ENCODE results near the gene RGS3. TPM values are rescaled to one million over a fixed set of nuclear protein-coding genes. Genes with fewer than 3 reads are reported as not detected.

RGS3 gene
- total RNA-seq, 1 donor, result 48.9 TPM

DNA sequence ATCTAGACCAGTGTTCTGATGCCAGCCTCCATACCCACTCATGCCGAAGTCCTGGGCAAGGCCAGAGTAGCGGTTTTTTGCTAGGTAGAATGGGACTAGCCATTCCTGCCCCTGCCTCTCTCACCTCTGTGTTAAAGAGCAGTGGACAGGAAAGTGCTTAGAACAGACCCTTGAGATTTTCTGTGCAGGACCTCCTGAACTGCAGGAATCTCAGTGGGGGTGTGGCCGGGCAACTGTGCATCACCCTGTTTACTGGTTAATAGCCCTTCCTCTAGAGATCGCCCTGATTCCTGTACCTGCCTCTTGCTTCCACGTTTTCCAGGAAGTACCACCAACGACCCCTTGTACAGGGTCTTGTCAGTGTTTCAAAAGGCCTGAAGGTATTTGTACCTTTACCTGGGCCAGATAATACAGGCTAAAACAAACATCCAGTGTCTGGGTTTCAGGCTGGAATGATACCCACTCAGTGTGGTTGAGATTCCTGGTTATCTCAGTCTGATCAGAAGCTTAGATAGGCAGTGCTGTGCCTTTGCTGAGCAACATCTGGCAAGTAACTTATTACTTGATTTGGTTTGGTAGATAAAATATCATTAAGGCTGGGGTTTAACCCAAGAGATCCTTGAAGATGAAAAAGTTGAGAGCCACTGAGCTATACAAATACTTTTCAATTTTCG lies 65.9 kb downstream of the RGS3 start:
- DNase-seq (ENCODE audit: low read depth), result no peak
- TF ChIP-seq, protein P1, sequence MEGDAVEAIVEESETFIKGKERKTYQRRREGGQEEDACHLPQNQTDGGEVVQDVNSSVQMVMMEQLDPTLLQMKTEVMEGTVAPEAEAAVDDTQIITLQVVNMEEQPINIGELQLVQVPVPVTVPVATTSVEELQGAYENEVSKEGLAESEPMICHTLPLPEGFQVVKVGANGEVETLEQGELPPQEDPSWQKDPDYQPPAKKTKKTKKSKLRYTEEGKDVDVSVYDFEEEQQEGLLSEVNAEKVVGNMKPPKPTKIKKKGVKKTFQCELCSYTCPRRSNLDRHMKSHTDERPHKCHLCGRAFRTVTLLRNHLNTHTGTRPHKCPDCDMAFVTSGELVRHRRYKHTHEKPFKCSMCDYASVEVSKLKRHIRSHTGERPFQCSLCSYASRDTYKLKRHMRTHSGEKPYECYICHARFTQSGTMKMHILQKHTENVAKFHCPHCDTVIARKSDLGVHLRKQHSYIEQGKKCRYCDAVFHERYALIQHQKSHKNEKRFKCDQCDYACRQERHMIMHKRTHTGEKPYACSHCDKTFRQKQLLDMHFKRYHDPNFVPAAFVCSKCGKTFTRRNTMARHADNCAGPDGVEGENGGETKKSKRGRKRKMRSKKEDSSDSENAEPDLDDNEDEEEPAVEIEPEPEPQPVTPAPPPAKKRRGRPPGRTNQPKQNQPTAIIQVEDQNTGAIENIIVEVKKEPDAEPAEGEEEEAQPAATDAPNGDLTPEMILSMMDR (IDR thresholded peaks at IDR 0.05; ENCODE audit: insufficient read depth, low read length), result no peak
- no peak overlapping the region for H3K4me3 ChIP-seq (ENCODE audit: low read depth, low read length)

DNA sequence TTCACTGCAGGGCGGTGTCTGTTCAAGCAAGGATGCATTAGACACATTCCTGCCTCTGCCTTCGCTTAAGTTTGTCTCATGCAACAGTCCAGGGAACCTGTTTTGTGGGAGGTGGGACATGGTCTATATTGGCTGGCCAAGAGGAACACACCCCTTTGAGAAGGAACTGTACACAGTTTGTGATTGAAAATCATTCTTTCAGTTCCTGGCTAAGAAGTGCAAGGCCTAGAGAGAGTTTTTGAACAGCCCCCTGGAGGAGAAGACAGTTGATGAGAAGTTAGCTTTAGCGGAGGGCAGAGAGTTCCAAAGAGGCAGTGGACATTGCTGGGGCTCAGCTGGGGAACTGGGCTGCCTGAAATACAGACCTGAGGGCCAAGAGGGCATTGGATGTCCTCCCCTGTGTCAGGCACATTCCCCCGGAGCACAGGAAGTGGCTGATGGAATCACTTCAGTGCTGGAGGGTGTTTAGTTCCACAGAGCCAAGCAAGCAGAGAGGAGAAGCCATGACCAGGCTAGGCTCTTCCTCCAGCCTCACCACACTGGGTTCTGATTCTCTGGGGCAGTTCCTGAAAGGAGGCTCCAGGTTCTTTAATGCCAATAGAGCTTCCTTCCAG lies 66.6 kb downstream of the RGS3 start:
- no peak overlapping the region for H3K4me3 ChIP-seq (ENCODE audit: low read depth, low read length)
- DNase-seq (ENCODE audit: low read depth), result no peak
- TF ChIP-seq, protein P1 (IDR thresholded peaks at IDR 0.05; ENCODE audit: insufficient read depth, low read length), result no peak

DNA sequence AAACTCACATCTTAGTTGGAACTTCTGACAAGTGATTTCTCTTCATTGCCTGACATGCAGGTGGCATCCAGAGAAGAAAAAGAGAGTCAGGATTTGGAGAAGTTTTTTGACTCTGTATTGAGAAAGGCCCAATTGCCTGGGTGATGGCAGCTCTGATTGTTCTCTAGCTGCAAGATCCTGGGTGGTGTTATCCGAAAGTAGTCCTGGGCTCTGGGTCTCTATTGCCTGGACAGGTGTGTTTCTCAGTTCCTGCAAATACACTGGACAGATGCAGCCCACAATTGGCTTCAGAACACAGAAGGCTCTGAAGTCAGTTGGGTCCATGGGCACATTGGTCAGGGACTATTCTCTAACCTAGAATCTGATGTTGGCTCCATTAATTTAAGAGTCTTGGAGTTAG lies 67.4 kb downstream of the RGS3 start:
- TF ChIP-seq, protein P1 (IDR thresholded peaks at IDR 0.05; ENCODE audit: insufficient read depth, low read length), result no peak
- no peak for DNase-seq (ENCODE audit: low read depth)
- H3K4me3 ChIP-seq (ENCODE audit: low read depth, low read length), result no peak overlapping the region

DNA sequence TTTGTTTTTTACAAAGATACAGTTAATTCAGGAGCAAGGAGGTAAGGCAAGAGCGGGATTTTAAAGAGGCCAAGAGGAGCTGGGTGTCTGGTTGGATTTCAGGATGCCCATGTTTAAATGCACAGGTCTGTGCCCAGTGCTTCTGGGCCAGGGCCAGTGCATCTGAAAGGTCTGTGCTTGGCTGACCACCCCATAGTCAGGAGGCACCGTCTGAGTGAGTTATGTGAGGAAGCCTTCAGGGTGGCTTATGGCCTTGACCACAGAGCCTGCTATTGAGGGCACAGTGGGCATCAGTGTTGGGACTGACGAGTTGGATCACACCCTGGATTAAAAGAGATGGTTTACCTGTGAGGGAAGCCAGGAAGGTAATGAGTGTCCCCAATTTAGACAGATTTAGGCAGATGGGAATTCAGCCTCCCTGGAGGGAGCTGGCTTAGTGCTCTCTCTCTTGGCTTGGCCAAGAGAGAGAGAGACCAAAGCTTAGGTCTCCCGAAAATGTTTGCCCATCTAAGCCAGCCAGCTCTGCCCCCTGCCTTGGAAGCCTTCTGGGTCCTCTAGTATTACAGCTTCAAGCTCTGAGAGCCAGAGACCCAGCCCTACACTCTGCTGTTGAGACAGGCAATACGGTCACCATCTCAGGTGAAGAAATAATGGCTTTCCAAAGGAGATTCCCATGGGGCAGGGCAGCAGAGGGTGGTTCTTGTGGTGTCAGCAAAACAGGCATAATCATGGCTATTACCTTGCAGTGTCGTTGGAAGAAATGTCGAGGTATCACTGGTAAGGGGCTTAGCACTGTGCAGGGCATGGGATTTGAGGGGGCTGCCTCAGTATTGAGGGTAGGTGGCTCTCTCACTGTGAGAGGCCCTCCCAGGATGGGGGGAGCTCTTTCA lies 68.6 kb downstream of the RGS3 start:
- no peak overlapping the region for H3K4me3 ChIP-seq (ENCODE audit: low read depth, low read length)
- DNase-seq (ENCODE audit: low read depth), result no peak
- TF ChIP-seq, protein P1 (IDR thresholded peaks at IDR 0.05; ENCODE audit: insufficient read depth, low read length), result no peak

DNA sequence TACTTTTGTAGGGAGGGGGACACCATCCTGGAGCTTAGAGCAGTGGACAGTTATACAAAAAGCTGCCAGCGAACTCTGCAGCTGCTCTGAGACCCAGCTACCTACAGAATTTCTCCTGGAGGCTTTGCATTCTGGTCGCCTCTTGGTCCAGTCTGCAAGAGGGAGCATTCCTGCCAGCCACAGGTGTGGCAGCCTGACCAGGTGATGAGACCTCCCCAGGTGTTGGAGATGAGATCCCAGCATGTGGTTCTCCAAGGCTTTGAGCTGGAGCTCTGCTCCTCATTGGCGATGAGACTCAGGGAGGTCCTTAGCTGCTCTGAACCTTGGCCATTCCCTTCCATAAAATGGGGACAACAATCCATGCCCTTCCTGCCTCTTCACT lies 69.3 kb downstream of the RGS3 start:
- no peak overlapping the region for H3K4me3 ChIP-seq (ENCODE audit: low read depth, low read length)
- no peak for DNase-seq (ENCODE audit: low read depth)
- TF ChIP-seq, protein P1 (IDR thresholded peaks at IDR 0.05; ENCODE audit: insufficient read depth, low read length), result no peak

DNA sequence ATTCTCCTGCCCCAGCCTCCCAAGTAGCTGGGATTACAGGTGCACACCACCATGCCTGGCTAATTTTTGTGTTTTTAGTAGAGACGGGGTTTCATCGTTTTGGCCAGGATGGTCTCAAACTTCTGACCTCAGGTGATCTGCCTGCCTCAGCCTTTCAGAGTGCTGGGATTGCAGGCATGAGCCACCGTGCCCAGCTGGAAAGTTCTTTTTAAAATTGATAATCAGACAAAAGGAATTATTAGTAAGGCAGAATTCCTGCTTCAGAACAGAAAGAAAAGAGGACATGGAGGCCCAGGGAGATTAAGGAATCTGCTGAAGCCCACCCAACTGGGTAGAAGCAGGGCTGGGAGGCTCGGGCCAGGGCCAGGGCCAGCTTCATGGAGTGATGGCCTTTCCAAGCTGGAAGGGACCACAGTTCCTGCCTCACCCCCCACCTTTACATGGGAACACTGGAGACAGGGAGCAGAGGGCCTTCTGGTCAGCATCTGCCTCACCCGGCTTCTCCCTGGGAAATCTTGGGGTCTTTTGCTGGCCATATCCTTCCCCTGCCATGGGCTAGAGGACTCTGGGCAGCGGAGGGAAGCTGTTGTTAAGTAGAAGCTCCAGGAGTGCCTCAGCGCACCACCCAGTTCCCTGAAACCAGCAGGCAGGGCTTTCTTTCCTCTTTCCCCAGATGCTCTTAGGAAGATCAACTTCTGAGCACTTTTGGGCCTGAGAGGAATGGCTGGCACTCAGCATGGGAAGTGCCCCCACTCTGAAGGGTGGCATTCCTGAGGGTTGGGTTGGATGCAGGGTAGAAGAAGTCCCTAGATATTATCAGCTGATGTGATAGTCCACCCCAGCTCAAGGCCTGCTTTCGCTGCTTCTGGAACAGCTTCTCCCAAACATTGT lies 70.1 kb downstream of the RGS3 start:
- TF ChIP-seq, protein P1 (IDR thresholded peaks at IDR 0.05; ENCODE audit: insufficient read depth, low read length), result no peak
- no peak overlapping the region for H3K4me3 ChIP-seq (ENCODE audit: low read depth, low read length)
- DNase-seq (ENCODE audit: low read depth), result no peak

All from fibroblast of the aortic adventitia (primary cell).